ENCODE measurements around the gene ACTN3.
A peak's percentile ranks its signal among the peaks of the same experiment; 100 is the strongest.
"Not testable (repeated sequence)": the region's sequence is repeated elsewhere in the genome, so short reads cannot be mapped to it uniquely, and the experiment has no call there.

The ACTN3 gene

DNA sequence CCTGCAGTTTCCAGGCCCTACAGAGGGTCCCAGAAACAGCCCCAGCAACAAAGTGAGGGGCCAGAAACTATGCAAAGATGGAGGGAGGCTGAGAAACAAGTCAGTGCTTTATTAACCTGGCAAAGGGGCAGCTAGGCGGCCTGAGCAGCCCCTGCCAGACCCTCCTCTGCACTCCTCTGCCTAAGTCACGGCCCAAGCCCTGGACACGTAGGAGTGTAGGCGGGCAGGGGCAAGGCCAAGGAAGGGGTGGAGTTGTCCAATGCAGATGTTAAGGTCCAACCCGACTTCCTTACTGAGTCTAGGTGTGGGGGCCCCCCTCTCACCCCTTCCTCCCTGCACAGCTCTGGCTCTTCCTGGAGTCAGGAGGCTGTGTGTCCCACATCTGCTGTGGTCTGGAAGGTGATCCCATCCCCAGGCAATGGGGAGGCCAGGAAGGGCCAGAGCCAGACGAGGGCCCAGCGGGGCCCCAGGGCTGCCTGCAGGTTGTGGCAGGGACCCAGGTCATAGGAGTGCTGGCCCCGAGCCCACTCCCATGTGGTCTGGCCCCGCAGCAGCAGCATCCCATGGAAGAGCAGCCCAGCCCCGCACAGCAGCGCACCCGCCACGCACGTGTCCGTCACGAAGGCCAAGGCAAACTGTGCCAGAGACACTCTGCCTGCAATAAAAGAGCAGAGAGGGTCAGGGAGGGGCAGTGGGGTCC, 7.4 kb upstream of the ACTN3 start:
- Mint-ChIP-seq H3K36me3 (peaks cover 33 to 53% of the 10 kb centered on the region in 2 donors), H3K4me3 (no peak overlapping the region), H3K4me1 (peaks cover 24 to 30% of the 10 kb centered on the region in 2 donors), H3K27me3 (no peaks in the 10 kb centered on the region), H3K9me3 (no peaks in the 10 kb centered on the region), H3K27ac (no peak overlapping the region)
- ATAC-seq (replicated peaks) (no peak), DNase-seq (no peak)

DNA sequence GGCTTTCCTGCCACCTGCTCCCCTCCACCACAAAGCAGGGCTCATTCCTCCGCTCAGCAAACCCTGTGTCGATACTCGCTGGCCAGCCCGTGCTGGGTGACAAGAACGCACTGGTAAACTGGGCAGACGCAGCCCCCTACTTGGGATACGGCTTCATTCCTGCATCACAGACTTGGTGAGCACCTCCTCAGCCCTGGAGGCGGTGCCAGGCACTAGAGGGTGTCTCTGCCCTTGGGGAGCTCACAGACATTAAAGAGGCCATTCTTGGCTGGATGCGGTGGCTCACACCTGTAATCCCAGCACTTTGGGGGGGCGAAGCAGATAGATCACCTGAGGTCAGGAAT, 6.9 kb upstream of the ACTN3 start:
- Mint-ChIP-seq H3K9me3 (no peaks in the 10 kb centered on the region), H3K4me3 (no peak overlapping the region)

GRCh38 chr11:66540598-66540997, 6.1 kb upstream of the ACTN3 start:
- not testable (repeated sequence) for H3K27me3 Mint-ChIP-seq; H3K27ac Mint-ChIP-seq; DNase-seq; H3K9me3 Mint-ChIP-seq; H3K4me3 Mint-ChIP-seq; ATAC-seq (replicated peaks)
- Mint-ChIP-seq H3K36me3 (peaks cover 27 to 48% of the 10 kb centered on the region in 2 donors), H3K4me1 (peaks cover 28 to 34% of the 10 kb centered on the region in 2 donors)

More for the DNA sequence above, 6.9 kb upstream of the ACTN3 start:
- no peaks in the 10 kb centered on the region for H3K27me3 Mint-ChIP-seq
- DNase-seq (no peak), ATAC-seq (replicated peaks) (no peak)
- H3K36me3 Mint-ChIP-seq: peaks cover 30 to 53% of the 10 kb centered on the region in 2 donors
- peak overlapping the region; percentile 44 for H3K27ac Mint-ChIP-seq
- peaks cover 26 to 32% of the 10 kb centered on the region in 2 donors for H3K4me1 Mint-ChIP-seq

DNA sequence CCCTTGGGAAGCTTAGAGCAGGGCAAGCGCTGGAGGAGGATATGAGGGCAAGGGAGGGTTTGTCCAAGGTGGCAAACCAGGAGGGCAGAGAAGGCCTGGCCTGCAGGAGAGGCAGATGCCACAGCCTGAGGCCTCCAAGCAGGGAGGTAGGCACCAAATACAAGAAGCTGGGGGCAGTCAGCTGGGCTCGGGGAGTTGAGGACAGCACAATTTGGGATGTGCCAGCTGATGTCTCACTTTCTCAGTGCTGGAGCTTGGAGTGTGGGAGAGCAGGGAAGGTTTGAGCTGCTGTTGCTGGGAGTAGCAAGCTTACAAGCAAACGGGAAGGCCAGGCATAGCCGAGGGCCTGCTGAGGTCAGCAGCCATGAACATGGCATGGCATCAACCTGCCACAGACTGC, 4.8 kb upstream of the ACTN3 start:
- peaks cover 18 to 41% of the 10 kb centered on the region in 2 donors for H3K36me3 Mint-ChIP-seq
- no peak overlapping the region for H3K27ac Mint-ChIP-seq

GRCh38 chr11:66542362-66542761, 4.3 kb upstream of the ACTN3 start:
- peaks cover 25 to 37% of the 10 kb centered on the region in 2 donors for H3K4me1 Mint-ChIP-seq
- H3K27ac Mint-ChIP-seq: peak overlapping the region; percentile 82
- no peaks in the 10 kb centered on the region for H3K9me3 Mint-ChIP-seq
- peak overlapping the region in 1 of 2 donors; percentile 19 for H3K4me3 Mint-ChIP-seq
- no peaks in the 10 kb centered on the region for H3K27me3 Mint-ChIP-seq
- no peak for DNase-seq
- H3K36me3 Mint-ChIP-seq: peaks cover 16 to 37% of the 10 kb centered on the region in 2 donors
- no peak for ATAC-seq (replicated peaks)

More for the DNA sequence above, 4.8 kb upstream of the ACTN3 start:
- DNase-seq (no peak), ATAC-seq (replicated peaks) (no peak)
- no peaks in the 10 kb centered on the region for H3K27me3 Mint-ChIP-seq
- H3K4me1 Mint-ChIP-seq: peaks cover 25 to 37% of the 10 kb centered on the region in 2 donors
- no peaks in the 10 kb centered on the region for H3K9me3 Mint-ChIP-seq
- no peak overlapping the region for H3K4me3 Mint-ChIP-seq

GRCh38 chr11:66543263-66544107, 3.2 kb upstream of the ACTN3 start:
- DNase-seq: peak; percentile 59
- peak; percentile 59 to 64 for ATAC-seq (replicated peaks)
- Mint-ChIP-seq H3K27me3 (no peaks in the 10 kb centered on the region), H3K27ac (peak overlapping the region; percentile 86), H3K4me1 (peaks cover 25 to 37% of the 10 kb centered on the region in 2 donors), H3K4me3 (peak overlapping the region; percentile 68 to 73), H3K9me3 (no peaks in the 10 kb centered on the region), H3K36me3 (peaks cover 13 to 32% of the 10 kb centered on the region in 2 donors)

DNA sequence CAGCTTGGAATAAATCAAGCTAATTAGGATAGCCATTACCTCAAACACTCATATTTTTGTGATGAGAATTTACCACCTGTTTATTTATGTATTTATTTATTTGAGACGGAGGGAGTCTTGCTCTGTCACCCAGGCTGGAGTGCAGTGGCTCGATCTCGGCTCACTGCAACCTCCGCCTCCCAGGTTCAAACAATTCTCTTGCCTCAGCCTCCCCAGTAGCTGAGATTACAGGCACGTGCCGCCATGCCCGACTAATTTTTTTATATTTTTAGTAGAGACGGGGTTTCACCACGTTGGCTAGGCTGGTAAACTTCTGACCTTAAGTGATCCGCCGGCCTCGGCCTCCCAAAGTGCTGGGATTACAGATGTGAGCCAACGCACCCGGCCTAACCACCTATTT, 1.8 kb upstream of the ACTN3 start:
- not testable (repeated sequence) for H3K9me3 Mint-ChIP-seq; DNase-seq; ATAC-seq (replicated peaks); H3K27ac Mint-ChIP-seq; H3K27me3 Mint-ChIP-seq
- H3K4me3 Mint-ChIP-seq: peak overlapping the region; percentile 79 to 86
- H3K36me3 Mint-ChIP-seq: peaks cover 13 to 25% of the 10 kb centered on the region in 2 donors
- peaks cover 25 to 37% of the 10 kb centered on the region in 2 donors for H3K4me1 Mint-ChIP-seq

DNA sequence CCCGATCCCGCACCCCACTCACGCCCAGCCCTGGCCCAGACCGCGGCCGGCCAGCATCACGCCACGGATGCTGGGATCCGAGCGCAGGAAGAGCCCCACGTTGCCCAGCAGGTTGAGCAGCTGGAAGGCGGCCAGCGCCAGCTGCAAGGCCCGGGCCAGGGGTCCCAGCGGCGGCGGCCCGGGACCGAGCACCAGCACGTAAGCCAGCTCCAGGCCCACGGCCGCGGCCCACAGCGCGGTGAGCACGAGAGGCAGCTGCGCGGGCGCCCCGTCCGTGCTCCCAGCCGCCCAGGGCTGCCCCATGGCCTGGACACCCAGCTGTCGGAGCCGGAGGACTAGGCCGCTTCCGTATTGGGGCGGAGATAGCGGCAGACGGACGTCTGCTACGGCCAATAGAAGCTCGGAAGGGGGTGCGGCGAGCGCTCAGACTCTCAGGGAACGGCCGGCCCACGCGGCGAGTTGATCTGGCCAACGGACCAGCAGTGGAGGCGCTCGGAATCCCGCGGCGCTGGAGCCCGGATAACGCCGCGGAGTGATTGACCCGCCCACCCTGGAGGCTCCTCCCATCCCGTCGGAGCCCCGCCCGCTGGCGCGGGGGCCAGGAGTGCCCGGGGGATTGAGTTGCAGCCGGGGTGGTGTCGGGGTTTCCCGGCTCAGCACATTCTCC, 869 bp upstream of the ACTN3 start, which contains the start of gene ZDHHC24:
TSS of gene ZDHHC24 (minus strand) at position 348 of the 667 bp plus-strand sequence. CDS start at position 303, 45 bp downstream.
- peak within 1 kb of the TSS; percentile 92 for H3K27ac Mint-ChIP-seq
- H3K4me1 Mint-ChIP-seq: peaks cover 25 to 37% of the 10 kb centered on the region in 2 donors
- H3K4me3 Mint-ChIP-seq: peak within 1 kb of the TSS; percentile 79 to 86
- ATAC-seq (replicated peaks) (peak; percentile 90 to 92), DNase-seq (peak; percentile 92)
- no peaks in the 10 kb centered on the region for H3K27me3 Mint-ChIP-seq
- no peaks in the 10 kb centered on the region for H3K9me3 Mint-ChIP-seq
- H3K36me3 Mint-ChIP-seq: peaks cover 13 to 25% of the 10 kb centered on the region in 2 donors

DNA sequence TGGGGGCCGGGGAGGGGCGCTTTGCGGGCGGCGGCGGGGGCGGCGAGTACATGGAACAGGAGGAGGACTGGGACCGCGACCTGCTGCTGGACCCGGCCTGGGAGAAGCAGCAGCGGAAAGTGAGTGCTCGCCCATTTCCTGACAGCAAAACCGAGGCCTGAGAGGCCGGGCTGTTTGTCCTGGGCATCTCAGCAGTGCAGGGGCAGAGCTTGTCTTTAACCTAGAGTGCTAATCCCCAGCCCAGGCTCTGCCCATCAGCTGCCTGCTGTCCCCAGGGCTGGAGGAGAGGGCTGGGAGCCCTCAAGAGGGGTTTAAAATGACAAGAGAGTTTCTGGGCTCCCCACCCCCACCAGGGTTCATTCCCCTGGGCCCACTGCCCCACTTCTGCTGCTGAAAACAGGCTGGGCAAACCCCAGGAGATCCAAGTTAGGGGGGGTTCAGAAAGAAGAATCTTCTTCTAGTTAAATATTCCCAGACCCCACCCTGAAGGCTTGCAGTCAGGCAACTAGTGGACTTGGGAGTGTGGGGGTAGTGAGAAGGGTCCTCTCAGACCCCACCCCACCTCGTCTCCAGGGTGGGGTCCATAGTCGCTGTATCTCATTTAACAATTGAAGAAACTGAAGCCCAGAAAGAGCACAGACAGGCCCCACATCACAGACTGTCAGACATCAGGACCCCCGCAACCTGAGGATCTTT, 411 bp downstream of the ACTN3 start:
- no peaks in the 10 kb centered on the region for H3K27me3 Mint-ChIP-seq
- no peak for DNase-seq
- peaks cover 24 to 35% of the 10 kb centered on the region in 2 donors for H3K4me1 Mint-ChIP-seq
- H3K27ac Mint-ChIP-seq: no peak overlapping the region
- ATAC-seq (replicated peaks): no peak
- no peaks in the 10 kb centered on the region for H3K9me3 Mint-ChIP-seq
- H3K36me3 Mint-ChIP-seq: peaks cover 8 to 14% of the 10 kb centered on the region in 2 donors
- peak overlapping the region; percentile 79 to 86 for H3K4me3 Mint-ChIP-seq

- ATAC-seq (replicated peaks): no peak
- no peaks in the 10 kb centered on the region for H3K27me3 Mint-ChIP-seq
- no peak overlapping the region for H3K27ac Mint-ChIP-seq
- DNase-seq: no peak
- no peaks in the 10 kb centered on the region for H3K9me3 Mint-ChIP-seq
- peaks cover 19 to 30% of the 10 kb centered on the region in 2 donors for H3K4me1 Mint-ChIP-seq
- H3K4me3 Mint-ChIP-seq: no peak overlapping the region
- H3K36me3 Mint-ChIP-seq: peaks cover 3 to 9% of the 10 kb centered on the region in 2 donors
Measured at GRCh38 chr11:66547662-66548009, 933 bp downstream of the ACTN3 start.

- Mint-ChIP-seq H3K4me3 (no peak overlapping the region), H3K4me1 (peaks cover 16 to 27% of the 10 kb centered on the region in 2 donors), H3K27ac (no peak overlapping the region), H3K9me3 (no peaks in the 10 kb centered on the region), H3K27me3 (no peaks in the 10 kb centered on the region), H3K36me3 (peaks cover 3 to 5% of the 10 kb centered on the region in 2 donors)
- ATAC-seq (replicated peaks) (no peak), DNase-seq (no peak)
Measured at GRCh38 chr11:66548041-66548440, 1.3 kb downstream of the ACTN3 start.

- H3K4me3 Mint-ChIP-seq: no peak overlapping the region
- H3K9me3 Mint-ChIP-seq: no peaks in the 10 kb centered on the region
- H3K27ac Mint-ChIP-seq: no peak overlapping the region
- peaks cover 8 to 17% of the 10 kb centered on the region in 2 donors for H3K4me1 Mint-ChIP-seq
- H3K36me3 Mint-ChIP-seq: no peaks in the 10 kb centered on the region
- DNase-seq (no peak), ATAC-seq (replicated peaks) (no peak)
- H3K27me3 Mint-ChIP-seq: no peaks in the 10 kb centered on the region
Measured at GRCh38 chr11:66548774-66549630, 2.3 kb downstream of the ACTN3 start.

GRCh38 chr11:66549696-66550095, 3.0 kb downstream of the ACTN3 start:
- DNase-seq: no peak
- H3K27me3 Mint-ChIP-seq: no peaks in the 10 kb centered on the region
- no peak overlapping the region for H3K4me3 Mint-ChIP-seq
- H3K4me1 Mint-ChIP-seq: peaks cover 3 to 11% of the 10 kb centered on the region in 2 donors
- no peak for ATAC-seq (replicated peaks)
- no peak overlapping the region for H3K27ac Mint-ChIP-seq
- H3K9me3 Mint-ChIP-seq: no peaks in the 10 kb centered on the region
- no peaks in the 10 kb centered on the region for H3K36me3 Mint-ChIP-seq

Measured in stimulated activated naive B cell treated with anti-CD40 and anti-IgM and Interleukin-4, amounts not matched to agents 10 μg/mL and 1 μg/mL and 100 μg/mL, for 72 hours (primary cell).